HG03457 (cell line): Measurements from ENCODE around the gene KCTD21.
A peak's percentile ranks its signal among the peaks of the same experiment; 100 is the strongest.

Experiments used
- ATAC-seq: cut with Tn5 transposase; IDR thresholded peaks from one replicate; pipeline ENCODE4 v1.9.1; 2021; ENCODE audit warnings: moderate number of reproducible peaks; ENCODE audit not compliant: unreplicated experiment

The KCTD21 gene

GRCh38 chr11:78147807-78148206, 40.6 kb downstream of the KCTD21 start:
- ATAC-seq = no peak

- ATAC-seq = no peak
These were observed 42.9 kb downstream of the KCTD21 start for GRCh38 chr11:78145511-78146025.

- ATAC-seq = no peak
These were observed 47.9 kb downstream of the KCTD21 start for GRCh38 chr11:78140392-78141077.

- ATAC-seq = peak; percentile 84
These were observed 48.7 kb downstream of the KCTD21 start, which contains the start of gene ALG8 for GRCh38 chr11:78139422-78140391. ALG8 (minus strand) TSS chr11:78139626; CDS start chr11:78139588, 38 bp downstream.

GRCh38 chr11:78138694-78139421, 49.6 kb downstream of the KCTD21 start:
- ATAC-seq = peak; percentile 26

GRCh38 chr11:78138291-78138690, 50.1 kb downstream of the KCTD21 start:
- ATAC-seq = no peak

GRCh38 chr11:78132475-78132874, 56.0 kb downstream of the KCTD21 start:
- no peak for ATAC-seq

- ATAC-seq = no peak
These were observed 56.5 kb downstream of the KCTD21 start for GRCh38 chr11:78131956-78132355.

- no peak for ATAC-seq
These were observed 61.0 kb downstream of the KCTD21 start for GRCh38 chr11:78127403-78127802.
